Sciatic nerve (tissue), 1 donor: ENCODE results near the gene LMCD1. TPM values are rescaled to one million over a fixed set of nuclear protein-coding genes. Genes with fewer than 3 reads are reported as not detected.

Experiments
- total RNA-seq: library from RNA; stranded (reverse); fragmentation: NEBNext Ultra II Directional; extraction: Animal tissue kit (Norgen Biotek cat#: 25700); gene quantifications from one replicate; pipeline ENCODE4 v1.2.1, GENCODE V29; 2021
- donor health status: DM: no; HTN: no; CAD: no.

The LMCD1 gene
- total RNA-seq, 1 donor from 2014 or later: 68.7 TPM

Other genes with a start within 250 kb of the LMCD1 start
- 0.53 TPM for gene SSUH2, start 143.0 kb downstream of the LMCD1 start, total RNA-seq
- gene CAV3, start 232.0 kb downstream of the LMCD1 start, total RNA-seq: not detected